Measurements from ENCODE around the gene MEX3D.

DNA sequence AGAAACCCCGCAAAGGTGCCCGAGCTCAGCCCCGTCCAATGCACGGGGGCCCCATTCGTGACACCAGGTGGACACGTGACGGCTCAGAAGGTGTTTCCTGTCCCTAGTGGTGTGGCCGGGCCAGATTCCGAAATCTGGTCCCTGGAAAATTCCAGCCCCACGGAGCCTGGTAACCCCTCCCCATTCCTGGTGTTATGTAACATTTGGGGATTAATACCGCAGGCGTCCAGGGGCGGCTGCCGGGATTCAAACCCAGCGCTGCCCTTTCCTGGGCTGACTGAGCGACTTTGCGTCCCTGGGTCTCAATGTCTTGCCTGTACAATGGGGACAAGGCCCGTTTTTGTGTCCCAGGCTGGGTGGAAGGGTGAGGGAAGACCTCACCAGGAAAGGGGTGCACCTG, 45.3 kb downstream of the MEX3D start:
- TF ChIP-seq POLR2AphosphoS5 (IDR thresholded peaks at IDR 0.05; ENCODE audit: low read depth) (no peak), EZH2 (IDR thresholded peaks at IDR 0.05; ENCODE audit: low read depth, unreplicated experiment) (no peak), EZH2phosphoT487 (IDR thresholded peaks at IDR 0.05; ENCODE audit: unreplicated experiment) (no peak), JUNB (IDR thresholded peaks at IDR 0.05; ENCODE audit: unreplicated experiment) (no peak), CREB1 (CRISPR knock-in tag; IDR thresholded peaks at IDR 0.05; ENCODE audit: low read depth) (no peak), ZNF331 (CRISPR knock-in tag; IDR thresholded peaks at IDR 0.05; ENCODE audit: low read depth) (no peak), NANOG (IDR thresholded peaks at IDR 0.05; ENCODE audit: borderline replicate concordance) (no peak), ZNF114 (CRISPR knock-in tag; IDR thresholded peaks at IDR 0.05) (no peak)
- TF ChIP-seq, protein P1, sequence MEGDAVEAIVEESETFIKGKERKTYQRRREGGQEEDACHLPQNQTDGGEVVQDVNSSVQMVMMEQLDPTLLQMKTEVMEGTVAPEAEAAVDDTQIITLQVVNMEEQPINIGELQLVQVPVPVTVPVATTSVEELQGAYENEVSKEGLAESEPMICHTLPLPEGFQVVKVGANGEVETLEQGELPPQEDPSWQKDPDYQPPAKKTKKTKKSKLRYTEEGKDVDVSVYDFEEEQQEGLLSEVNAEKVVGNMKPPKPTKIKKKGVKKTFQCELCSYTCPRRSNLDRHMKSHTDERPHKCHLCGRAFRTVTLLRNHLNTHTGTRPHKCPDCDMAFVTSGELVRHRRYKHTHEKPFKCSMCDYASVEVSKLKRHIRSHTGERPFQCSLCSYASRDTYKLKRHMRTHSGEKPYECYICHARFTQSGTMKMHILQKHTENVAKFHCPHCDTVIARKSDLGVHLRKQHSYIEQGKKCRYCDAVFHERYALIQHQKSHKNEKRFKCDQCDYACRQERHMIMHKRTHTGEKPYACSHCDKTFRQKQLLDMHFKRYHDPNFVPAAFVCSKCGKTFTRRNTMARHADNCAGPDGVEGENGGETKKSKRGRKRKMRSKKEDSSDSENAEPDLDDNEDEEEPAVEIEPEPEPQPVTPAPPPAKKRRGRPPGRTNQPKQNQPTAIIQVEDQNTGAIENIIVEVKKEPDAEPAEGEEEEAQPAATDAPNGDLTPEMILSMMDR (conservative IDR thresholded peaks at IDR 0.05; ENCODE audit: low read depth in 2 of 2): no peak
- TF ChIP-seq, protein P2, sequence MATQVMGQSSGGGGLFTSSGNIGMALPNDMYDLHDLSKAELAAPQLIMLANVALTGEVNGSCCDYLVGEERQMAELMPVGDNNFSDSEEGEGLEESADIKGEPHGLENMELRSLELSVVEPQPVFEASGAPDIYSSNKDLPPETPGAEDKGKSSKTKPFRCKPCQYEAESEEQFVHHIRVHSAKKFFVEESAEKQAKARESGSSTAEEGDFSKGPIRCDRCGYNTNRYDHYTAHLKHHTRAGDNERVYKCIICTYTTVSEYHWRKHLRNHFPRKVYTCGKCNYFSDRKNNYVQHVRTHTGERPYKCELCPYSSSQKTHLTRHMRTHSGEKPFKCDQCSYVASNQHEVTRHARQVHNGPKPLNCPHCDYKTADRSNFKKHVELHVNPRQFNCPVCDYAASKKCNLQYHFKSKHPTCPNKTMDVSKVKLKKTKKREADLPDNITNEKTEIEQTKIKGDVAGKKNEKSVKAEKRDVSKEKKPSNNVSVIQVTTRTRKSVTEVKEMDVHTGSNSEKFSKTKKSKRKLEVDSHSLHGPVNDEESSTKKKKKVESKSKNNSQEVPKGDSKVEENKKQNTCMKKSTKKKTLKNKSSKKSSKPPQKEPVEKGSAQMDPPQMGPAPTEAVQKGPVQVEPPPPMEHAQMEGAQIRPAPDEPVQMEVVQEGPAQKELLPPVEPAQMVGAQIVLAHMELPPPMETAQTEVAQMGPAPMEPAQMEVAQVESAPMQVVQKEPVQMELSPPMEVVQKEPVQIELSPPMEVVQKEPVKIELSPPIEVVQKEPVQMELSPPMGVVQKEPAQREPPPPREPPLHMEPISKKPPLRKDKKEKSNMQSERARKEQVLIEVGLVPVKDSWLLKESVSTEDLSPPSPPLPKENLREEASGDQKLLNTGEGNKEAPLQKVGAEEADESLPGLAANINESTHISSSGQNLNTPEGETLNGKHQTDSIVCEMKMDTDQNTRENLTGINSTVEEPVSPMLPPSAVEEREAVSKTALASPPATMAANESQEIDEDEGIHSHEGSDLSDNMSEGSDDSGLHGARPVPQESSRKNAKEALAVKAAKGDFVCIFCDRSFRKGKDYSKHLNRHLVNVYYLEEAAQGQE (IDR thresholded peaks at IDR 0.05; ENCODE audit: unreplicated experiment): no peak
- TF ChIP-seq, protein P3, sequence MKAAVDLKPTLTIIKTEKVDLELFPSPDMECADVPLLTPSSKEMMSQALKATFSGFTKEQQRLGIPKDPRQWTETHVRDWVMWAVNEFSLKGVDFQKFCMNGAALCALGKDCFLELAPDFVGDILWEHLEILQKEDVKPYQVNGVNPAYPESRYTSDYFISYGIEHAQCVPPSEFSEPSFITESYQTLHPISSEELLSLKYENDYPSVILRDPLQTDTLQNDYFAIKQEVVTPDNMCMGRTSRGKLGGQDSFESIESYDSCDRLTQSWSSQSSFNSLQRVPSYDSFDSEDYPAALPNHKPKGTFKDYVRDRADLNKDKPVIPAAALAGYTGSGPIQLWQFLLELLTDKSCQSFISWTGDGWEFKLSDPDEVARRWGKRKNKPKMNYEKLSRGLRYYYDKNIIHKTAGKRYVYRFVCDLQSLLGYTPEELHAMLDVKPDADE (IDR thresholded peaks at IDR 0.05): no peak
- TF ChIP-seq, protein P4, sequence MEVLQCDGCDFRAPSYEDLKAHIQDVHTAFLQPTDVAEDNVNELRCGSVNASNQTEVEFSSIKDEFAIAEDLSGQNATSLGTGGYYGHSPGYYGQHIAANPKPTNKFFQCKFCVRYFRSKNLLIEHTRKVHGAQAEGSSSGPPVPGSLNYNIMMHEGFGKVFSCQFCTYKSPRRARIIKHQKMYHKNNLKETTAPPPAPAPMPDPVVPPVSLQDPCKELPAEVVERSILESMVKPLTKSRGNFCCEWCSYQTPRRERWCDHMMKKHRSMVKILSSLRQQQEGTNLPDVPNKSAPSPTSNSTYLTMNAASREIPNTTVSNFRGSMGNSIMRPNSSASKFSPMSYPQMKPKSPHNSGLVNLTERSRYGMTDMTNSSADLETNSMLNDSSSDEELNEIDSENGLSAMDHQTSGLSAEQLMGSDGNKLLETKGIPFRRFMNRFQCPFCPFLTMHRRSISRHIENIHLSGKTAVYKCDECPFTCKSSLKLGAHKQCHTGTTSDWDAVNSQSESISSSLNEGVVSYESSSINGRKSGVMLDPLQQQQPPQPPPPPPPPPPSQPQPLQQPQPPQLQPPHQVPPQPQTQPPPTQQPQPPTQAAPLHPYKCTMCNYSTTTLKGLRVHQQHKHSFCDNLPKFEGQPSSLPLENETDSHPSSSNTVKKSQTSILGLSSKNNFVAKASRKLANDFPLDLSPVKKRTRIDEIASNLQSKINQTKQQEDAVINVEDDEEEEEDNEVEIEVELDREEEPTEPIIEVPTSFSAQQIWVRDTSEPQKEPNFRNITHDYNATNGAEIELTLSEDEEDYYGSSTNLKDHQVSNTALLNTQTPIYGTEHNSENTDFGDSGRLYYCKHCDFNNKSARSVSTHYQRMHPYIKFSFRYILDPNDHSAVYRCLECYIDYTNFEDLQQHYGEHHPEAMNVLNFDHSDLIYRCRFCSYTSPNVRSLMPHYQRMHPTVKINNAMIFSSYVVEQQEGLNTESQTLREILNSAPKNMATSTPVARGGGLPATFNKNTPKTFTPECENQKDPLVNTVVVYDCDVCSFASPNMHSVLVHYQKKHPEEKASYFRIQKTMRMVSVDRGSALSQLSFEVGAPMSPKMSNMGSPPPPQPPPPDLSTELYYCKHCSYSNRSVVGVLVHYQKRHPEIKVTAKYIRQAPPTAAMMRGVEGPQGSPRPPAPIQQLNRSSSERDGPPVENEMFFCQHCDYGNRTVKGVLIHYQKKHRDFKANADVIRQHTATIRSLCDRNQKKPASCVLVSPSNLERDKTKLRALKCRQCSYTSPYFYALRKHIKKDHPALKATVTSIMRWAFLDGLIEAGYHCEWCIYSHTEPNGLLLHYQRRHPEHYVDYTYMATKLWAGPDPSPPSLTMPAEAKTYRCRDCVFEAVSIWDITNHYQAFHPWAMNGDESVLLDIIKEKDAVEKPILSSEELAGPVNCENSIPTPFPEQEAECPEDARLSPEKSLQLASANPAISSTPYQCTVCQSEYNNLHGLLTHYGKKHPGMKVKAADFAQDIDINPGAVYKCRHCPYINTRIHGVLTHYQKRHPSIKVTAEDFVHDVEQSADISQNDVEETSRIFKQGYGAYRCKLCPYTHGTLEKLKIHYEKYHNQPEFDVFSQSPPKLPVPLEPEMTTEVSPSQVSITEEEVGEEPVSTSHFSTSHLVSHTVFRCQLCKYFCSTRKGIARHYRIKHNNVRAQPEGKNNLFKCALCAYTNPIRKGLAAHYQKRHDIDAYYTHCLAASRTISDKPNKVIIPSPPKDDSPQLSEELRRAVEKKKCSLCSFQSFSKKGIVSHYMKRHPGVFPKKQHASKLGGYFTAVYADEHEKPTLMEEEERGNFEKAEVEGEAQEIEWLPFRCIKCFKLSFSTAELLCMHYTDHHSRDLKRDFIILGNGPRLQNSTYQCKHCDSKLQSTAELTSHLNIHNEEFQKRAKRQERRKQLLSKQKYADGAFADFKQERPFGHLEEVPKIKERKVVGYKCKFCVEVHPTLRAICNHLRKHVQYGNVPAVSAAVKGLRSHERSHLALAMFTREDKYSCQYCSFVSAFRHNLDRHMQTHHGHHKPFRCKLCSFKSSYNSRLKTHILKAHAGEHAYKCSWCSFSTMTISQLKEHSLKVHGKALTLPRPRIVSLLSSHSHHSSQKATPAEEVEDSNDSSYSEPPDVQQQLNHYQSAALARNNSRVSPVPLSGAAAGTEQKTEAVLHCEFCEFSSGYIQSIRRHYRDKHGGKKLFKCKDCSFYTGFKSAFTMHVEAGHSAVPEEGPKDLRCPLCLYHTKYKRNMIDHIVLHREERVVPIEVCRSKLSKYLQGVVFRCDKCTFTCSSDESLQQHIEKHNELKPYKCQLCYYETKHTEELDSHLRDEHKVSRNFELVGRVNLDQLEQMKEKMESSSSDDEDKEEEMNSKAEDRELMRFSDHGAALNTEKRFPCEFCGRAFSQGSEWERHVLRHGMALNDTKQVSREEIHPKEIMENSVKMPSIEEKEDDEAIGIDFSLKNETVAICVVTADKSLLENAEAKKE (CRISPR knock-in tag; IDR thresholded peaks at IDR 0.05): no peak
